GM06990 (cell line): ENCODE data around the gene STON1.

Source experiments
- DNase-seq: peaks from one replicate; pipeline ENCODE4 v3.0.0-alpha.2; 2011; ENCODE audit not compliant: insufficient read length; ENCODE audit errors: extremely low read depth
- H3K27me3 ChIP-seq: replicated peaks from 2 replicates; pipeline ENCODE4 v1.6.0; 2011; ENCODE audit warnings: low read length; ENCODE audit not compliant: control insufficient read depth, insufficient read depth
- H3K36me3 ChIP-seq: 2 replicates; pipeline ENCODE4 v1.5.1; 2011; ENCODE audit warnings: low read length; ENCODE audit not compliant: control insufficient read depth, insufficient read depth
- H3K4me3 ChIP-seq: replicated peaks from 2 replicates; pipeline ENCODE4 v1.5.1; 2011; ENCODE audit warnings: low read depth, mild to moderate bottlenecking, control low read depth, low read length
- CTCF ChIP-seq: IDR thresholded peaks from 2 replicates; pipeline ENCODE4 v1.5.1; 2011; ENCODE audit warnings: low read length, control low read depth, mild to moderate bottlenecking, inconsistent platforms; ENCODE audit not compliant: insufficient read depth, poor library complexity, severe bottlenecking

The STON1 gene

GRCh38 chr2:48624696-48625095, 94.7 kb downstream of the STON1 start:
- no peak for TF ChIP-seq CTCF
- Histone ChIP-seq H3K27me3 (no peaks in the 10 kb centered on the region), H3K4me3 (no peak overlapping the region), H3K36me3 (no peaks in the 10 kb centered on the region)
- no peak for DNase-seq

- no peaks in the 10 kb centered on the region for H3K27me3 ChIP-seq
- no peaks in the 10 kb centered on the region for H3K36me3 ChIP-seq
- DNase-seq, result no peak
- TF ChIP-seq CTCF, result no peak
- H3K4me3 ChIP-seq, result no peak overlapping the region
Observed at GRCh38 chr2:48626047-48626446, 96.1 kb downstream of the STON1 start.

GRCh38 chr2:48633143-48633542, 103.2 kb downstream of the STON1 start:
- no peak for DNase-seq
- Histone ChIP-seq H3K27me3 (no peaks in the 10 kb centered on the region), H3K36me3 (no peaks in the 10 kb centered on the region), H3K4me3 (no peak overlapping the region)
- TF ChIP-seq CTCF, result no peak

- Histone ChIP-seq H3K36me3 (no peaks in the 10 kb centered on the region), H3K27me3 (no peaks in the 10 kb centered on the region), H3K4me3 (no peak overlapping the region)
- TF ChIP-seq CTCF, result no peak
- no peak for DNase-seq
Observed at GRCh38 chr2:48635786-48636185, 105.8 kb downstream of the STON1 start.

- TF ChIP-seq CTCF, result no peak
- no peak for DNase-seq
- no peaks in the 10 kb centered on the region for H3K36me3 ChIP-seq
- H3K27me3 ChIP-seq, result no peaks in the 10 kb centered on the region
- no peak overlapping the region for H3K4me3 ChIP-seq
Observed at GRCh38 chr2:48638261-48638660, 108.3 kb downstream of the STON1 start.
